Calu3 (cell line): ENCODE measurements around the gene ASTN2. TPM values are rescaled to one million over a fixed set of nuclear protein-coding genes. Genes with fewer than 3 reads are reported as not detected.

Experiments
- BruUV-seq: library from RNA; stranded (reverse); fragments of 400-500 nt; replicated peaks from 2 replicates; lab custom pipeline; 2021; lab: Mats Ljungman, UMichigan
- CTCF ChIA-PET: fragments of 300-600 bp; sonication (Branson Sonifier 250); formaldehyde crosslinking; loops from one replicate; lab custom pipeline; 2022; ENCODE audit warnings: antibody characterized with exemption; lab: Charles Lee
- DNase-seq: peaks from one replicate; pipeline ENCODE4 v3.0.0; 2022
- H3K27ac Mint-ChIP-seq: one replicate; pipeline ENCODE4 v1.8.0; 2022; ENCODE audit warnings: mixed read lengths; ENCODE audit not compliant: unreplicated experiment
- H3K27me3 Mint-ChIP-seq: one replicate; pipeline ENCODE4 v1.8.0; 2022; ENCODE audit warnings: mixed read lengths; ENCODE audit not compliant: unreplicated experiment
- H3K36me3 Mint-ChIP-seq: one replicate; pipeline ENCODE4 v1.8.0; 2022; ENCODE audit warnings: mild to moderate bottlenecking, moderate library complexity, mixed read lengths; ENCODE audit not compliant: insufficient read depth, unreplicated experiment
- H3K4me1 Mint-ChIP-seq: one replicate; pipeline ENCODE4 v1.8.0; 2022; ENCODE audit warnings: mild to moderate bottlenecking, low read depth, mixed read lengths; ENCODE audit not compliant: unreplicated experiment
- H3K4me3 Mint-ChIP-seq: one replicate; pipeline ENCODE4 v1.8.0; 2022; ENCODE audit warnings: mild to moderate bottlenecking, low read depth, moderate library complexity, mixed read lengths; ENCODE audit not compliant: unreplicated experiment
- H3K9me3 Mint-ChIP-seq: one replicate; pipeline ENCODE4 v1.8.0; 2022; ENCODE audit warnings: low read depth, mixed read lengths; ENCODE audit not compliant: unreplicated experiment
- intact Hi-C: fragments of 100-400 bp; cut with micrococcal nuclease; formaldehyde crosslinking; loops from one replicate; pipeline ENCODE4 v1.10.0; 2022; ENCODE audit not compliant: unreplicated experiment
- total RNA-seq: library from RNA; stranded (reverse); gene quantifications from 2 replicates; pipeline ENCODE4 v1.2.3, GENCODE V29; 2022
- TF ChIP-seq, protein P1 (sequence below): fragments of 200-600 bp; IDR thresholded peaks from one replicate; pipeline ENCODE4 v1.8.0; 2022; ENCODE audit warnings: antibody characterized with exemption; ENCODE audit not compliant: unreplicated experiment

ASTN2 gene
- total RNA-seq, 1 experiment from 2014 or later: 1.7 TPM

DNA sequence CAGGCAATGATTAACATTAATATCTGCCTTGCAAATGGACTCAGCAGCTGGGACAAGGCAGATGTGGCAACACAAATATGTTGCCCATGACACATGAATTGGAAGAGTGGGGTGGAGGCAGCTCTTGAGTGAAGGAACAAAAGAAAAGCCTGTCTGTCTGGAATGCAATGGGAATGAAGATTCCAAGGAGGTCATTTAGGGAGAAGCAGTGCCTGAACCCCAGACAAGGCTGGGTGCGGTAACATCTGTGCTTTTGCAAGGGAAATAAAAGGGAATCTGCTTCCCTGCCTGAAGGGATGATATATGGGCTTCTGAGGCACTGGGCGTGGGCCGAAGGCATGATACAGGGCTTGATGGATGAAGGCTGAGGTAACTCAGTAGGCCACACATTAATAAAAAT, 821.9 kb downstream of the ASTN2 start:
- BruUV-seq: no TSS peak
- CTCF ChIA-PET: no interaction called here
- no peaks in the 10 kb centered on the region for H3K9me3 Mint-ChIP-seq
- H3K4me1 Mint-ChIP-seq: no peaks in the 10 kb centered on the region
- H3K36me3 Mint-ChIP-seq: no peaks in the 10 kb centered on the region
- H3K27ac Mint-ChIP-seq: no peak overlapping the region
- intact Hi-C loops: no loop called here
- TF ChIP-seq, protein P1, sequence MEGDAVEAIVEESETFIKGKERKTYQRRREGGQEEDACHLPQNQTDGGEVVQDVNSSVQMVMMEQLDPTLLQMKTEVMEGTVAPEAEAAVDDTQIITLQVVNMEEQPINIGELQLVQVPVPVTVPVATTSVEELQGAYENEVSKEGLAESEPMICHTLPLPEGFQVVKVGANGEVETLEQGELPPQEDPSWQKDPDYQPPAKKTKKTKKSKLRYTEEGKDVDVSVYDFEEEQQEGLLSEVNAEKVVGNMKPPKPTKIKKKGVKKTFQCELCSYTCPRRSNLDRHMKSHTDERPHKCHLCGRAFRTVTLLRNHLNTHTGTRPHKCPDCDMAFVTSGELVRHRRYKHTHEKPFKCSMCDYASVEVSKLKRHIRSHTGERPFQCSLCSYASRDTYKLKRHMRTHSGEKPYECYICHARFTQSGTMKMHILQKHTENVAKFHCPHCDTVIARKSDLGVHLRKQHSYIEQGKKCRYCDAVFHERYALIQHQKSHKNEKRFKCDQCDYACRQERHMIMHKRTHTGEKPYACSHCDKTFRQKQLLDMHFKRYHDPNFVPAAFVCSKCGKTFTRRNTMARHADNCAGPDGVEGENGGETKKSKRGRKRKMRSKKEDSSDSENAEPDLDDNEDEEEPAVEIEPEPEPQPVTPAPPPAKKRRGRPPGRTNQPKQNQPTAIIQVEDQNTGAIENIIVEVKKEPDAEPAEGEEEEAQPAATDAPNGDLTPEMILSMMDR: no peak
- DNase-seq: no peak
- H3K4me3 Mint-ChIP-seq: no peak overlapping the region
- H3K27me3 Mint-ChIP-seq: no peaks in the 10 kb centered on the region

DNA sequence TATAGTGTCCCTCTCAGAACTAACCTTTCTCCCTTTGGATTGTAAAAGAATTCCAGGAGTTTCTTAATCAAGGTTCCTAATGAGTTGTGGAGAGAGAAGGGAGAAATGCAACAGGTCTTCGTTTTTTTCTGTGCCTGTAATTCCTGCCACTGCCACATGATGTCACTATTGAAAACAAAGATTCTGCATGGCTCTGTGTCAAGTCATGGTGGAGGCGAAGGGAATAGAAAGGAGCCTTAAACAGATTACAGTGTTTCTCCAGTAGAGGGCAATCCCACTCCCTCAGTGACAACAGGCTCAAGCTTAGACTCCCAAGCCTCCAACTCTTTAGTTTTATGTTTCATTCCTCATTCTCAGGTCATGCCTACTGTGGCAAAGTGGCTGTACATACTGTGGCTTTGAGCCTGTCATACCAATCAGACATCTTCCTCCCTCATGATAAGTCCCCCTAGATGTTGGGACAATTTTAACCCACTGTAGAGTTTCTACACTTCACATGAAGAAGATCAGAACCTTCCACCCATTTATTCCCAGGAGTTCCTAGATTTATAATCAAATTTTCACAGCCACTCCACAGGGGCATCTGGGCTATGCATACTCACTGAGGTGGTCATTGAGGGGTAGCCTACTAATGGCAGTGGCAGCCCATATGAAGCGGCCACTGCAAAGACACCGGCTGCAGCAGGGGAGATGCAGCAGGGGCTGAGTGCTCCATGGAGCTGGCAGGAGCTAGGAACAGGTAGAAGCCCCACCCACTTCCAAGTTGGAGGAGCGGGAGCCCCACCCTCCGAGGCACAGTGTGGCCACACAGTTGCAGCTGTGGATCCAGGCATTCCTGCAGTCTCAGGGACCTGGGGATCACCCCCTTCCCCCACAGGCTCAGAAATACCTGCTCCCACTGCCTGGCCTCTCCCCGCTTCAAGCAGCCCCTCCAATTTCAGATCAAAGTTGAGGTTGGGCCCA, 825.2 kb downstream of the ASTN2 start:
- no peak overlapping the region for H3K4me3 Mint-ChIP-seq
- no peaks in the 10 kb centered on the region for H3K27me3 Mint-ChIP-seq
- no peaks in the 10 kb centered on the region for H3K9me3 Mint-ChIP-seq
- no TSS peak for BruUV-seq
- no peaks in the 10 kb centered on the region for H3K4me1 Mint-ChIP-seq
- H3K27ac Mint-ChIP-seq: no peak overlapping the region
- TF ChIP-seq, protein P1: no peak
- H3K36me3 Mint-ChIP-seq: no peaks in the 10 kb centered on the region
- CTCF ChIA-PET: no interaction called here
- intact Hi-C loops: no loop called here
- DNase-seq: no peak

DNA sequence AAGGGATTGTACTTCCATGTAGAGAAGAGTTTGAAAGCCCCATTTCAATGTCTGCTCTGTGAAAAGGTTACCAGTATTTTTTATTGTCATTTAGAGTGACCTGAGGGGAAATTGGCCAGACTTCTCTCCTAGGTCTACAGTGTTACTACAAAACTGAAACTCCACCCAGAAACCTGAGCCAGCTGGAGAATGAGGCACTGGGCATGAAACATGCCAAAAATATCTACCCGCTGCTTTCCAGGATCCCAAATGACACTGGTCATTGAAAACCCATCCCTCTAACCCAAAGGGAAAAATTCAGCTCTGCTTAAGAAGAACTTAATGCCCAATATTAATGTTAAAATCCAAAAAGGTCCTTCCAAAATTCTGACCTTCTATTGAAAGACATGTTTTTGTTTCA, 826.9 kb downstream of the ASTN2 start:
- no TSS peak for BruUV-seq
- TF ChIP-seq, protein P1: no peak
- no peaks in the 10 kb centered on the region for H3K27me3 Mint-ChIP-seq
- no peaks in the 10 kb centered on the region for H3K36me3 Mint-ChIP-seq
- H3K4me1 Mint-ChIP-seq: no peaks in the 10 kb centered on the region
- H3K4me3 Mint-ChIP-seq: no peak overlapping the region
- intact Hi-C loops: no loop called here
- H3K27ac Mint-ChIP-seq: no peak overlapping the region
- CTCF ChIA-PET: no interaction called here
- no peak for DNase-seq
- H3K9me3 Mint-ChIP-seq: no peaks in the 10 kb centered on the region

DNA sequence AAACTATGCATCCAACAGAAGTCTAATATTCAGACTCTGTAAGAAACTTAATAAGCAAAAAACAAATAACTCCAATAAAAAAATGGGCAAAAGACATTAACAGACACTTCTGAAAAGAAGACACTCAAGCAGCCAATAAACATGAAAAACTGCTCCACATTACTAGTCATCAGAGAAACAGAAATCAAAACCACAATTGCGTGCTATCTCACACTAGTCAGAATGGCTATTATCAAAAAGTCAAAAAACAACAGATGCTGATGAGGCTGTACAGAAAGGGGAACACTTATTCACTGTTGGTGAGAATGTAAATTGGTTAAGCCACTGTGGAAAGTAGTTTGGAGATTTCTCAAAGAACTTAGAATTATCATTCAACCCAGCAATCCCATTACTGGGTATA, 829.0 kb downstream of the ASTN2 start:
- CTCF ChIA-PET: no interaction called here
- no peak for DNase-seq
- Mint-ChIP-seq H3K36me3 (no peaks in the 10 kb centered on the region), H3K4me3 (no peak overlapping the region), H3K4me1 (no peaks in the 10 kb centered on the region), H3K9me3 (no peaks in the 10 kb centered on the region), H3K27me3 (peaks cover 11% of the 10 kb centered on the region), H3K27ac (no peak overlapping the region)
- intact Hi-C loops: no loop called here
- TF ChIP-seq, protein P1: no peak
- BruUV-seq: no TSS peak
